ENCODE measurements around the gene RABGEF1.
"Not testable (repeated sequence)": the region's sequence is repeated elsewhere in the genome, so short reads cannot be mapped to it uniquely, and the experiment has no call there.

The RABGEF1 gene

DNA sequence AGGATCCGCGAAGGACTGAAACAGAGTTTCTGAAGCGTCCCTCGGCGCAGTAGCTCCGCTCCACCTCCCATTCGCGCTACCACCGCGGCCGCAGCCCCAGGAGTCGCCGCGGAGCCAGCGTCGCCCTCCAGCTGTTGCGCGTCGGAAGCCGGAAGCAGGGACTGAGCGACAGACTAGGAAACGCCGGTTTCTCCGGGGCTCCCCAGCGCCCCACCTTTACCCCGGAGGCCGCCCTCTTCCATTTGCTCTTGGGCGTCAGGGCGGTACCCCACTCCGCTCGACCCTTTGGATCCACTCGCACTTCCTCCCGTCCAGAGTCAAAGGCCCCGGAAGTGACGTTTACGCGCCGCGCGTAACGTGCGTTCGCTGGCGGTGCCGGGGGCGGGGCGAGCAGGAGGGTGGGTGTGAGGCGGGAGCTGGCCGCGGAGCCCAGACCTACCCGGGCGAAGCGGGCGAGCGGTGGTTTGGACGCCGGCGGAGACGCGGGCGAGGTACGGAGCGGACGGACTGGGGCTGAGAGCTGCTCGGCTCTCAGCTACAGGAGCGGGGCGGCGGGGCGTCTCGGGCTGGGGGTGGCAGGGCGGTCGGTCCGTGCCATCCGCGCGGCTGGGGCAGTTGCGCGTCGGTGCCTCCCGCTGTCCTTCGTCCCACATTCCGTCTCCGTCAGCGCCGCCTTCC is at the start of gene RABGEF1:
RABGEF1 (plus strand) TSS at position 432 of the 678 bp plus-strand sequence. CDS start 31,167 bp downstream, outside the sequence.
- peak; percentile 96 to 100 (median 98) for DNase-seq
- intact Hi-C loops (cut with DNase I) = loop anchor here (1.0 to 10.0 kb wide), 4 partner anchors 58 to 183 kb away; no protein-coding TSS in a partner anchor

DNA sequence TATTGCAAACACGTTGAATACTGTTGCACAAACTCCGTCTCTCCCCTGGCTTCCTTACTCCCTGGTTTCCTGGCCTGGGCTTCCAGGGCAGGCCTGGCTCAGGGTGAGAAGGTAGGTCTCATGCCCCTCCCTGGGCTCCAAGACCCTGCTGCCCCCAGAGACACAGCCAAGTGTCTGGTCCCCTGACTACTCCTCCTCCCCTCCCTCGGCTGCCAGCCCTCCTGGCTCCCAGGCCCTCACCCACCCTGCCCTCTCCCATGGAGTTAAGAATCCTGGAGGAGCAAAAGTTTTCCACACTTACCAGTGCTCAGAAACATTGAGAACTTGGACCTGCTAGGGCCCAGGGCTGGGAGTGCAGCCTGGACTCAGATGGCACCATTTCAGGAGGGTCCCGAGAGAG is 47.2 kb upstream of the RABGEF1 start:
- intact Hi-C loops (cut with DNase I) = loop anchor here (10.0 kb wide), 1 partner anchor 139 kb away; no protein-coding TSS in a partner anchor
- no peak for DNase-seq

DNA sequence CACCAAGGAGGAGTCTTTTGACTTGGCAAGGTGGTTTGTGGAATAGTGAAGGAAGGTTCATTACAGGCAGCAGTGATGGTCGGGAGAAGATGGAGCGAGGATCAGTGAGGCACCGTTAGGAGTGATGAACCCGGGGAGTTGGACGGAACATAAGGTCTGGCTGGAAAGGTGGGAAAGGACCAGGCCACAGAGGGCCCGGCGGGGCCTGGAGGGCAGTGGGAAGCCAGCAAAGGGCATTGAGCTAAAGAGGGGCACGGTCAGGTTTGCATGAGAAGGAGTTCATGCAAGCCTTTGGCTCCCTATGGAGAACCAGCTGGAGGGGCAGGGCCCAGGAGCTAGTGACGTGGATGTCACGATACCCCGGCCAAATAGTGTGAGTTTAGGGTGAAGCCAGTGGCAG is 46.2 kb upstream of the RABGEF1 start:
- intact Hi-C loops (cut with DNase I) = loop anchor here (10.0 kb wide), 1 partner anchor 139 kb away; no protein-coding TSS in a partner anchor
- no peak for DNase-seq

DNA sequence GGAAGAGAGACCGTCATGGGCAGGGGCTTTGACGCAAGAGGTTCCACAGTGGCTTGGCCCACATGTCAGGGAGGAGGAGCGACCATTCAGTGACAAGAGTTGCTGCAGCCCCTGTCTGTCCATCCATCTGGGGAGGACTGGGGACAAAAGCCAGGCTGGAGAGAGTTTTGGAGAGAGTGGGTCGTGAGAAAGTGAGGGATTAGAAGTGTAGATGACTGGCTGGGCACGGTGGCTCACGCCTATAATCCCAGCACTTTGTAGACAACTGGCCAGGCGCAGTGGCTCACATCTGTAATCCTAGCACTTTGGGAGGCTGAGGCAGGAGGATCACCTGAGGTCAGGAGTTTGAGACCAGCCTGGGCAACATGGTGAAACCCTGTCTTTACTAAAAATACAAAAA is 45.1 kb upstream of the RABGEF1 start:
- DNase-seq = not testable (repeated sequence)
- intact Hi-C loops (cut with DNase I) = loop anchor here (10.0 kb wide), 1 partner anchor 141 kb away; no protein-coding TSS in a partner anchor

DNA sequence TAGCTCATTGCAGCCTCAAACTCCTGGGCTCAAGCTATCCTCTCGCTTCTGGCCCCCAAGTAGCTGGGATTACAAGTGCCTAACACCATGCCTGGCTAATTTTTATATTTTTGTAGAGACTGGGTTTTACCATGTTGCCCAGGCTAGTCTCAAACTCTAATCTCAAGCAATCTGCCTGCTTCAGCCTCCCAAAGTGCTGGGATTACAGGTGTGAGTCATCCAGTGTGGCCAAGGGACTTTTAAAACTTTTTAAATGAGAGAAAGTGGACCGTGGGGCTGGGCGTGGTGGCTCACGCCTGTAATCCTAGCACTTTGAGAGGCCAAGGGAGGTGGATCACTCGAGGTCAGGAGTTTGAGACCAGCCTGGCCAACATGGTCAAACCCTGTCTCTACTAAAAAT is 44.4 kb upstream of the RABGEF1 start:
- DNase-seq = not testable (repeated sequence)
- intact Hi-C loops (cut with DNase I) = loop anchor here (10.0 kb wide), 1 partner anchor 141 kb away; no protein-coding TSS in a partner anchor

DNA sequence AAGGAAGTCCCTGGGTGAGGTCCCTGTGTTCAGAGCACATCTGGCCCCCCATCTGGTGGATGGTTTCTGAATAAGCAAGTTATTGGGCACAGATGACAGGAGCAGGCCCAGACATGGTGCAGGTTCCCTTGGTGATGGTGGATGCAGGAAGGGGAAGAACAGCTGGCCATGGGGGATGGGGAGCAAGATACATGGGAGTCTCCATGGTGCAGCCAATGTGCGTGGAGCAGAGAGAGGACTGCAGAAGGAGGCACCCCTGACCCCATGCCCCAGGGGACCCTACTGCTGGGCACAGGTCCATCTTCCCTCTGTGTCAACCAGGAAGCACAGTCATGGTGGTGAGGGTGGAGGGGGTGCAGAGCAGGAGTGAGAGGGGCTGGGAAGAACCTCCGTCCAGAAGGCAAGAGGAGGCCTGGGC is 43.8 kb upstream of the RABGEF1 start:
- intact Hi-C loops (cut with DNase I) = loop anchor here (10.0 kb wide), 1 partner anchor 142 kb away; no protein-coding TSS in a partner anchor
- peak in 1 of 10 donors; percentile 70 for DNase-seq

DNA sequence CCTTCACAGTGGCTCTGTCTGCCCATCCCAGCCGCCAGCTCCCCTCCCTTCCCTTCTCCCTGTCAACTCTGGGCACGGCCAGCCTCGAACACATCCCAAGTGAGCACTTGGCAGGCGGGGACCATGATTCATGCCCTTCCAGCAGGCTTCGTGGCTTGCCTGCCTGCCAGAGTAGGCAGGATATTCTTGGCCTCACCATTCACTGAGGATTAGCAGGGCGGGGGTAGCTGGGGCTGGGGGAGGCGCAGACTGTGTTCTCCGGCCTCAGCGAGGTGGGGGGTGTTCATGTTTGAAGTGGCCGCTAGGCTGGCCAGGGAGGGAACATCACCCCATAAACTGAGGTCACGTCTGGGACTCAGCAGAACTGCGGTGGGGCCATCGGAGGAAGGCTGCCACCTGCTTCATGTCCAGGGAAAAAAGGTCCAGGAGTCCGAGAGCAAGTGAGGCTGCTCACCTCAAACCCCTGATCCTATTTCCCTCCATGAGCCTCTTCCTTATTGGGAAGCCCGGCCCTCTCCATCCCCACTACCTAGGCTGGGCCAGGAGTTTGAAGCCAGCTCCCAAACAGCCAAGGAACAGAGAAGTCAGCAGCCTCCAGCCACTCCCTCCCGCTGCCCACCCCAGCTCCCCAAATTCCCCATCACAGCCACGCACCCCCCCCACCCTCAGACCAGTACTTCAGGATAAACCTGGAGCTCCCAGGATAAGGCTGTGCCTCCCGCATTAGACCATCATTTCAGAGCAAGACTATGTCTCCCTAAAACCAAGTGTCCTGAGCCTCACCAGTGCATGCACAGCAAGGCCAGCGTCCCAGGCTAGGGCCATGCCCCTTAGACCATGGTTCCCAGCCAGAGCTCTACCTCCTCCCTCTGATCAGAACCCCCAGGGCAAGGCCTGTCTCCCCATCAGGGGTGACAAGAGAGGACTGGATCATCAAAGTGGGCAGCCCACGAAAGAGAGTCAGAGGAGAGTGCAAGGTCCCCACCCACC is 42.8 kb upstream of the RABGEF1 start:
- intact Hi-C loops (cut with DNase I) = loop anchor here (10.0 kb wide), 1 partner anchor 143 kb away; no protein-coding TSS in a partner anchor
- peak; percentile 43 to 94 (median 72) for DNase-seq

DNA sequence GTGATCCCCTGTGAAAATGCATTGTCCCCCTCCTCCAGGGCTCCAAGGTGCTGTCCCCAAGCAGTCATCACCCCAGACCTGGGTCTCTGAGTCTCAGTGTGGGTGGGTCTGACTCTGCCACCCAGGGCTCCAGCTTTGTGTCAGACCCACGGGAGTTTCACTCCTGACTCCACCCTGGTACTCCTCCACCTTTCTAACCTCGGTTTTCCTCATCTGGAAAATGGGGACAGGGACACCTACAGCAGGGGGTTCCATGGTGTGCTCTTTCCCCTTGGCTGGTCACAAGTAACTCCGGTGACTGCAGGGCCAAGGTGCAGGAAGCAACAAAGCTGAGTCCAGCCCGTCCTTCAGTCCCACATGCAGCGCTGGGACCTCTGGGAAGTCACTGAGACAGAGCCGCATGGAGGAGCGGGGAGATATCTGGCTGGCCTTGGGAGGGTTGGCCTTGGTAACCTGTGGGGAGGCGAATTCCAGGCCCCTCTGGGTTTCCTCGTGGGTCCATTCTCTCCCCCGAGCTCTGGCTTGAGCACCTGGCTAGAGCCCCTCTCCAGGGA is 41.8 kb upstream of the RABGEF1 start:
- DNase-seq = peak in 1 of 10 donors; percentile 62
- intact Hi-C loops (cut with DNase I) = loop anchor here (10.0 kb wide), 1 partner anchor 144 kb away; no protein-coding TSS in a partner anchor

DNA sequence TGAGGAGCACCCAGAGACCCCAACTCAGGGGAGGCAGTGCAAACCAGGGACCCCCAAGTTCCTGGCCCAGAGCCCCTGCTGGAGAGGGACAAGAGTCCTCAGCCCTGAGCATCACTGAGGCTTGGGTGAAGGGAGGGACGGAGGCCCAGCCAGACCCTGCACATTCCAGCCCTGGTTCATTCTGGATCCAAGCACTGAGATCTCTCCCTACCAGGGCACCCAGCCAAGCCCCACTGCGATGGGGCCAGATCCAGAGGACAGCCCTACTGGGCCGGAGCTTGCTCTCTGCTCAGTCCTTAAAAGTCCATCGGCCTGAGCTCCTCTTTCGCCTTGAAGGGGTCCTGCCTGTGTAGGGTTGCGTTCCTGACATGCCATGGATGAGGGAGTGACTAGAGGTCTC is 40.5 kb upstream of the RABGEF1 start:
- intact Hi-C loops (cut with DNase I) = loop anchor here (10.0 kb wide), 2 partner anchors 55 to 145 kb away; no protein-coding TSS in a partner anchor
- peak in 3 of 10 donors; percentile 24 to 87 (median 42) for DNase-seq

DNA sequence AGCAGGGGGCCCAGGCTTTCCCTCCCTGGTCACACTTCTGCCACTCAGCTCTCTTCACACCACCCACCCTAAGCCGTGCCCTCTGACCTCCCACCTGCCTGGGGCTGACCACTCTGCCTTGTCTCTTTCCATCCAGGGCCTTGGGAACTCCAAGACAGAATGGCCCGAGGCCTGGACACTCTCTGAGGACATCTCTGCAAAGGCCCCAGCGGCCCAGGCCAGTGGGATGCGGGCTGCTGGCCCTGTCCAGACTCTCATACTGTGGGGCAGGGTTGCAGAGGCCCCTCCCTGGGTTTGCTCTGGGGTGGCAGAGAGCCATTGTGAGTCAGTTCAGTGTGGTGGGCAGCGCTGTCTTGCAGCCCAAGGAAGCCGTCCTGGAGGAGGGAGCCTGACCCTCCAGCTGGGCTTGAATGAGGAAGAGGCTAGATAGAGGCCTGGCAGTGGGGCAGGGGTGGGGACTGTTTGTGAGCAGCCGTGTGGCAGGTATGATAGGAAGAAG is 39.9 kb upstream of the RABGEF1 start:
- DNase-seq = peak in 1 of 10 donors; percentile 83
- intact Hi-C loops (cut with DNase I) = loop anchor here (10.0 kb wide), 1 partner anchor 54 kb away; no protein-coding TSS in a partner anchor

DNA sequence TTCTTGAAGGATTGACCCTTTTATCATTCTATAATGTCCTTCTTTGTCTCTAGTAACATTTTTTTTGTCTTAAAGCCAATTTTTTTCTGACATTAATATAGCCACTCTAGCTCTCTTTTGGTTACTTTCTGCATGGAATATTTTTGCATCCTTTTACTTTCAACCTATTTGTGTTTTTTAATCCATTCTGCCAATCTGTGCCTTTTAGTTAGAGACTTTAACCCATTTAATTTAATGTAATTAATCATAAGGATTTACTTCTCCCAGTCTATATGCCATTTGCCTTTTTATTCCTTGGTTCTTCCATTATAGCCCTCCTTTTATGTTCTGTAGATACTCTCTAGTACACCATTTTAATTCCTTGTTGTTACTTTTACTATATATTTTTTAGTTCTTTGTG is 32.7 kb upstream of the RABGEF1 start:
- no peak for DNase-seq
- intact Hi-C loops (cut with DNase I) = loop anchor here (10.0 kb wide), 1 partner anchor 47 kb away; no protein-coding TSS in a partner anchor

DNA sequence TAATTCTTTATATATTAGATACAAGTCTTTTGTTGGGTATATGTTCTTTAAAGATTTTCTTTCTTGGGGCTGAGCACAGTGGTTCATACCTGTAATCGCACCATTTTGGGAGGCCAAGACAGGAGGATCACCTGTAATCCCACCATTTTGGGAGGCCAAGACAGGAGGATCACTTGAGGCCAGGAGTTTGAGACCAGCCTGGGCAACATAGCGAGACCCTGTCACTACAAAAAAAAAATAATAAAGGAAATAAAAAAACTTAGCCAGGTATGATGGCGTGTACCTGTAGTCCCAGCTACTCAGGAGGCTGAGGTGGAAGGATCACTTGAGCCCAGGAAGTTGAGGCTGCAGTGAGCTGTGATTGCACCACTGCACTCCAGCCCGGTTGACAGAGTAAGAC is 29.8 kb upstream of the RABGEF1 start:
- DNase-seq; intact Hi-C loops (cut with DNase I): not testable (repeated sequence)

DNA sequence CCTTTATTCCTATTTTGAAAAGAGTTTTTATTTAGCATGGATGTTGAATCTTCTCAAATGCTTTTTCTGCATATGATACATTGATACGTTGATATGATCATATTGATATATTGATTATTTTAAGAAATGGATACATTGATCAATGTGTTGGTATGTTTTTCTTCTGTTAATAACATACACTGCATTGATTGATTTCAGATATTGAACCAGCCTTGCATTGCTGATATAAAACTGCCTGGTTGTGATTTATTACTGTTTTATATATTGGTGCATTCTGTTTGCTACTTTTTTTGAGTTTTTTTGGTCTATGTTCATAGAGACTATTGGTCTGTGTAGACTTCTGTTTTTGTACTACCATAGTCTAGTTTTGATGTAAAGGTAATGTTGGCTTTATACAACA is 26.8 kb upstream of the RABGEF1 start:
- DNase-seq = no peak
- intact Hi-C loops (cut with DNase I) = no loop called here

DNA sequence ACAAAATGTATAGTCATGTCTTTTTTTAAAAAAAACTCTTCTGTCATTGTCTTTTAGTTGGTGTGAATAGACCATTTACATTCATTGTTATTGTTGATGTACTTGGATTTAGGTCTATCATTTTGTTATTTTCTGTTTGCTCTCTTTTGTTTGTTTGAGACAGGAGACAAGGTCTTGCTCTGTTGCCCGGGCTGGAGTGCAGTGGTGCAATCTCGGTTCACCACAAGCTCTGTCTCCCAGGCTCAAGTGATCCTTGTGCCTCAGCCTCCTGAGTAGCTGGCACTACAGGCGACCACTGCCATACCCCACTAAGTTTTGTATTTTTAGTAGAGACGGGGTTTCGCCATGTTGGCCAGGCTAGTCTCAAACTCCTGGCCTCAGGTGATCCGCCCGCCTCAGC is 23.9 kb upstream of the RABGEF1 start:
- intact Hi-C loops (cut with DNase I); DNase-seq: not testable (repeated sequence)

DNA sequence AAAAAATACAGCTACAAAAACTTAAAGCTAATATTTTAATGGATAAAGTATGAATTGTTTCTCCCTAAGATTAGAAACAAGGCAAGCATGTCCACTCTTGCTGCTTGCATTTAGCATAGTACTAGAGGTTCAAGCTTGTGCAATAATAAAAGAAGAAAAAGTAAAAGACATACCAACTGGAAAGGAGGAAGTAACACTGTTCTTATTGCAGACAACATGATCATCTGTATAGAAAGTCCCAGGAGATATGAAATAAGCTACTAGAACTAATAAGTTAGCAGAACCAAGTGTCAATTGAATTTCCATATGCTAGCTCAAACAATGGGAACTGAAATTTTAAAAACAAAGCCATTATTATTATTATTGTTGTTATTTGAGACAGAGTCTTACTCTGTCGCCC is 20.0 kb upstream of the RABGEF1 start:
- no peak for DNase-seq
- intact Hi-C loops (cut with DNase I) = no loop called here

DNA sequence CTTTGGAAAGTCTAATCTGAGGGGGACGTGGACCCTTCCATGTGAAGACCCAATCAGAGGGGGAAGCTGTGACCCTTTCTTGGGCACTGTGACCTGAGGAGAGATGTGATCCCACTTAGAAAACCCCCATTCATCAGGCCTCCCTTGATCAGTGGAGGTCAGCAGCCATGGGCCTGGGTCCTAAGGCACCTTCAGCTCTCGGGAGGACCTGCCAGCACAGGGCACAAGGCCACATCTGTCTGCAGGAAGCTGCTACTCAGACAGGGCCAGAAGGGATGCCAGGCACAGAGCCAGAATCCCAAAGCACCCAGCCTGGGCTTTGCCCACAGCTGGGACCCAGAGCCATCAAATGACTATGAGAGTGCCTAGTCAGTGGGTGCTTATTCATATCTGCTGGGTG is 14.7 kb upstream of the RABGEF1 start:
- peak in 1 of 10 donors; percentile 53 for DNase-seq
- intact Hi-C loops (cut with DNase I) = no loop called here

DNA sequence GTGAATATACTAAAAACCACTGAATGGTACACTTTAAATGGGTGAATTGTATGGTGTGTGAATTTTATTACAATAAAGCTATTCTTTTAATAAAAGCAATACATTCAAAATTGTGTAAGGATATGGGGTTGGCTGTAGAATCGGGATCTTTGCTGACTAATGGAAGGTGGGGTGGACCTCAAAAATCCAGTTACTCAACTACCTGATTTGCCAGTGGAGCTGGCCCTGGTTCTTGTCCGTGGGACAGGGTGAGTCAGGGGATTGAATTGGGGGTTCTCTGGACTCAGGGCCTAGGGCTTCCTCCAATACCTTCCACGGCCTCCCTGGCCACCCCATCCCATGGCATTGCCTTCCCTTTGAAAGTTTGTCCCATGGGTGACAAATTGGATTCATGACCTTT is 13.5 kb upstream of the RABGEF1 start:
- intact Hi-C loops (cut with DNase I) = no loop called here

DNA sequence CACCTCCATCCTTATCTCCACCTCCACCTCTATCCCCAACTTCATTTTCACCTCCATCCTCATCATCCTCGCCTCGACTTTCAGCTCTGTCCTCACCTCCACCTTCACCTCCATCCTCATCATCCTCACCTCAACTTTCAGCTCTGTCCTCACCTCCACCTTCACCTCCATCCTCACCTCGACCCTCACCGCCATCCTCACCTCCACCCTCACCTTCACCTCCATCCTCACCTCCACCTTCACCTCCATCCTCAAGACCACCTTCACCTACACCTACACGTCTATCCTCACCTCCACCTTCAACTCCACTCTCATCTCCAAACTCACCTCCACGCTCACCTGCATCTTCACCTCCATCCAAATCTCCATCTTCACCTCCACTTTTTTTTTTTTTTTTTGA is 12.0 kb upstream of the RABGEF1 start:
- DNase-seq = no peak
- intact Hi-C loops (cut with DNase I) = no loop called here

More for the DNA sequence above, 13.5 kb upstream of the RABGEF1 start:
- no peak for DNase-seq

DNA sequence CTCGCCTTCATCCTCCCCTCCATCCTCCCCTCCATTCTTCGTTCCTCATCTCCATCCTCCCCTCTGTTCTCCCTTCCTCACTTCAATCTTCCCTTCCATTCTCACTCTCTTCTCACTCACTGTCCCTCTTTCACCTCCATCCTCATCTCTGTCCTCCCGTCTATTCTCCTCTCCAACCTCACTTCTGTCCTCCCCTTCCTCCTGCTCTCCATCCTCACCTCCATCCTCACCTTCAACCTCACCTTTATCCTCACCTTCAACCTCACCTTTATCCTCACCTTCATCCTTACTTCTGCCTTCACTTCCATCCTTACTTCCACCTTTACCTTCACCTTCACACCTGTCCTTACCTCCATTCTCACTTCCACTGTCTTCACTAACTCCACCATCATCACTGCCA is 11.3 kb upstream of the RABGEF1 start:
- intact Hi-C loops (cut with DNase I) = no loop called here
- no peak for DNase-seq

DNA sequence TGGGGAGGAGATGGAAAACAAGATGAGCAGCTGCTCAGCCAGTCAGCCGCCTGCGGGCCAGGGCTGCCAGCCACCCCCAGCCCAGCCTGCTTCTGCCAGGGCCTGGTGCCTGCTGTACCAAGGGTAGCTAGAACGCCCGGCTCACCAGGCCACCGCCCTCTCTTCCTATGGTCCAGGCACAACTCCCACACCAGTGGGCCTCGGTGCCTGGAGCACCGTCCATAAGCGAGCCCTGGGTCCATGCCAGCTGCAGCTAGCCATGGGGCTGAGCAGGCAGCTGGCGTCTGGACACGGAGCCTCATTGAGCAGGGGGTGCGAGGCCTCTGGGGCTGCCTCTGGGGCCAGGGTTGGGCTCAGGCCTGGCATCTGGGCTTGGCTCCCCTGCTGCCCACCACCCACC is 8.5 kb upstream of the RABGEF1 start:
- DNase-seq = peak in 2 of 10 donors; percentile 29 to 85
- intact Hi-C loops (cut with DNase I) = no loop called here

Data from posterior cingulate gyrus (tissue), 11 donors.